GOT3 (cell line): ENCODE measurements around the gene SPI1.

Source experiments
- DNase-seq: peaks from one replicate; lab custom pipeline; 2025; ENCODE audit warnings: mixed read lengths; lab: John Stamatoyannopoulos, UW

Gene SPI1

DNA sequence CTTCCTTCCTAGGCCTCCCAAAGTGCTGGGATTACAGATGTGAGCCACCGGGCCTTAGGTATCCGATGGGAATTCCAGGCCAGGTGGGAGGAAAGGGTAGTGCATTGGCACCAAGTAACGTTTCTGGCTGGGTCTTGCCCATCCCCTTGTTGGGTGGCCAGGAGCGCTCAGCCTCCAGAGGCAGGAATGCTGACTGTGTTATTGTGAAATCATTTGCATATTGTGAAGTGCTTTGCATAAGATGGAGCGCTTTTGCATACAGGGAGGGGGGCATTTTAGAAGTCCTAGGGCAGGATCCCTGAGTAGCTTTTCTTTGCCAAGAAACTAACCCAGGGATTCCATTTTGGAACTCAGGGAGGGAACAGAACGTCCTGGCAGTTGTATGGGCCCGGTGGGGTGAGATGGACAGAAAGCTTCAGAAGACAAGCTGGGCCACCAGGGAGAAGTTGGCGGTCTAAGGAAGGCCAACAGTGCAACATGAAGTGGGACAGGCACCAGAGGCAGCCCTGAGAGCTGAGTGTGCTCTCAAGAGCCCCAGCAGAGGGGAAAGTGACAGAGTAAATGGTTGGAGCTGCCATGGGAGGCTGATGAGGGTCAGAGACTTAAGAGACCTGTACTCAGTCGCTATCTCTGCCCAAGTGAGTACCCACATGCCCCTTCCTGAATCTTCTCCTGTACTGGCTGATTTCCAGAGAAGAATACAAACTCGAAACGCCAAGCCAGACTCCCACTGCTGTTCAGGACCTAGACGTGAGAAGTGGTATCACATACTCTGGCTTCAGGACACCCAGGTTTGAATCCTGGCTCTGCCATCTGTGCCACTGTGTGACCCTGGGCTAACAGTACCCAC, 28.8 kb upstream of the SPI1 start:
- no peak for DNase-seq

GRCh38 chr11:47403571-47403970, 25.2 kb upstream of the SPI1 start:
- no peak for DNase-seq

GRCh38 chr11:47403135-47403534, 24.8 kb upstream of the SPI1 start:
- DNase-seq: no peak

GRCh38 chr11:47400768-47401279, 22.5 kb upstream of the SPI1 start:
- DNase-seq: no peak

GRCh38 chr11:47399860-47400767, 21.8 kb upstream of the SPI1 start:
- no peak for DNase-seq

- no peak for DNase-seq
Measured at GRCh38 chr11:47398551-47398950, 20.2 kb upstream of the SPI1 start.

GRCh38 chr11:47398011-47398410, 19.7 kb upstream of the SPI1 start:
- DNase-seq: no peak

- no peak for DNase-seq
Measured at GRCh38 chr11:47396049-47396320, 17.6 kb upstream of the SPI1 start.

- no peak for DNase-seq
Measured at GRCh38 chr11:47395223-47396048, 17.1 kb upstream of the SPI1 start.

DNA sequence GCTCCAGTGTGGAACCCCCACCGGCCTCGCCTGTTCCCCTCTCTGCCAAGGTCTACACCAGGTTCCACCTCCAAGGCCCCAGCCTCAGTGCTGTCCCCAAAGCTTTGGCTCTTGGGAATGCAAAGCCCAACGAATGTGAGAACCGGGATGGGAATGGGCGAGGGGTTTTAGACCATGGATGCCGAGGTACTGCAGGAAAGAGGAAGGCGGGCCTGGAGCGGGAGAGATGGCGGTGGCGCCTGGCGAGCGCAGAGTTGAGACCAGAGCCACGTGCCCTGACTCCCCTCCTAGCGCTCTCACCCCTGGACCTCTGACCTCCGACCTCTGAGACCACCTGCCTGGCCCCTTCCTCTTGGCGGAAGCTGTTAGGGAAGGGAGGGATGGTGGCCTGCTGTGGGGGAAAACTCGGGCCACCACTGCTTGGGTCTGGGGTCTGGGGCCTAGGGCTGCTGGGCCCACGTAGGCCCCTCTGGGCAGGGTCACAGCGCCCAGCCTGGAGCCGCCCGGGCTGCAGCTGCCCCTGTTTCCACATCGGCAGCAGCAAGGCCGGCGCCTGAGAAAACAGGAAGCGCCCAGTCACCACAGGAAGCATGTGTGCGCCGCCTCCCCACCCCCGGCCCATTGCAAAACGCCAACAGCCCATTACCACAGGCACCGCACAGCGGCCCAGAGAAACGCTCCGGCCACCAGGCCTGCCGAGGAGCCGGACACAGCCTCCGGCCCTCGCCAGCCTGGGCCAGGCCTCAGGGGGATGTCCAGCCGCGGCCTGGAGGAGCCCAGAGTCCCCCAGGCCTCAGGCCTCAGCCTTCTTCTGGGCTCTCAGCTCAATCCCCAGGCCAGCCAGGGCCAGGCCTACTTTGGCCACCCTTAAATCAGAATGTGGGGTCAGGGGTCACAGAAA, 16.2 kb upstream of the SPI1 start:
- DNase-seq: no peak

DNA sequence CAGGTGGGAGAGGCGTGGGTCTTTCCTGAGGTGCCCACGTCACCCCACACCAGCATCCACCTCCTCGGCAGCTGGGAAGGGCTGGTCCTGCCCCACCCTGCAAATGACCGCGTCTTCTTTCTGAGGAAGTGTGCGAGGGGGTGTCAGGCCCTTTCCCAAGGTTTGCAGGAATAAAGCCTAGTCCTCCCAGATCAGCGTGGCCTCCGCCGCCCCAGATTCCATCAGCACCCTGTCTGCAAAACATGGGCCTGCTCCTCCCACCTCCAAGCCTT, 15.6 kb upstream of the SPI1 start:
- DNase-seq: no peak

GRCh38 chr11:47393163-47394049, 15.1 kb upstream of the SPI1 start:
- DNase-seq: no peak

DNA sequence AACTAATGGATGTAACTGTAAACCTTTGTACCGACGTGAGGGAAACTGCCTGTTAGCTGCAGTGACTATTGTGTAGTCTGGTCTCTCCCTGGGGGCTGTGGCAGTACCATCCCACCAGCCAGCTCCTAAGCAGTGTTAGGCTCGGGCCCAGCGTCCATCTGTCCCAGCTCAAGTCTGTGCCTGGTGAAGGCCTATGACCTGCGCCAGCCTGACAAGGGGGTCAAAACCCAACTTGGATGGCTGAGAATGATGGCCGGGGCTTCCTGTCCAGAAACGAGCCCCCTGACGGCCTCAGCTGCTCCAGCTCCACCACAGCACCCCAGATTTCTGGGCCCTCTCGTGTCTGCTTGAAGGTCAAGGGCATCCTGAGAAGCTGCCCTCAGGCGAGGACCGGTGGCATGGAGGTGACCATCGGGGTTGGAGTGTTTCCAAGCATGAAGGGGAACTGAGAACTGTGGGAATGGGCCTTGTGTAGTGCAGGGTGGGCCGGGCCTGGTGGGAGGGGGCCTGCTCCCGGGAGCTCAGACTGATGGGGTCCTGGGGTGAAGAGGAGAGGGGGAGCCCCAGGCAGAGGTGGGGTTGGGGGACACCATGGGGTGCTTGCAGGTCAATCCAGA, 14.3 kb upstream of the SPI1 start:
- DNase-seq: no peak

- DNase-seq: no peak
Measured at GRCh38 chr11:47391711-47392432, 13.5 kb upstream of the SPI1 start.

- DNase-seq: no peak
Measured at GRCh38 chr11:47391077-47391583, 12.8 kb upstream of the SPI1 start.

DNA sequence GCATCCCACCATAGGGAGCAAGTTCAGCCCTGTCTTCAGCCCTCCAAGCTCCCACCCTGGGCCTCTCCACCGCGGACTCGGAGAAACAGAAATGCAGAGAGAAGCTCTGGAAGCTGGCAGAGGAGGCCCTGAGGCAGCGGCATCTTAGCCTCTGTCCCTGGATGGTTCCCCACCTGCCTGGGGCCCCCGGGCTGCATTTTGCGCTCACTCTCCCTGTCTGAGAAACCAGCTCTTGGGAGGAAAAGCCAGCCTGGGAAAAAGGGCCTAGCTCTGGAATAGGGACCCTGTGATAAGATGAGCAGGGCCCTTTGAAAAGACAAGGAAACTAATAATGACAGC, 12.0 kb upstream of the SPI1 start:
- no peak for DNase-seq

GRCh38 chr11:47389577-47390421, 11.5 kb upstream of the SPI1 start:
- no peak for DNase-seq
